Coronary artery (tissue), 2 donors: ENCODE results near the gene PHACTR1.

Experiments
- DNase-seq: peaks from one replicate; pipeline ENCODE4 v3.0.0-alpha.2; 2017; ENCODE audit warnings: low spot score
- H3K27ac ChIP-seq, 2 donors: fragments of 200-600 bp; sonication (generic); one replicate each; pipeline ENCODE4 v1.5.1; 2016 to 2019
- H3K4me3 ChIP-seq: fragments of 200-600 bp; sonication (generic); 2 replicates; pipeline ENCODE4 v1.5.1; 2016; ENCODE audit warnings: mild to moderate bottlenecking, moderate library complexity
- CTCF ChIP-seq: fragments of 200-600 bp; sonication (generic); IDR thresholded peaks from one replicate; pipeline ENCODE4 v1.5.1; 2019; ENCODE audit warnings: antibody characterized with exemption

The PHACTR1 gene

GRCh38 chr6:13006578-13007300 lies 290.2 kb downstream of the PHACTR1 start:
- no peak for DNase-seq
- no peak for TF ChIP-seq CTCF
- Histone ChIP-seq H3K4me3 (no peak overlapping the region), H3K27ac (no peak overlapping the region)

GRCh38 chr6:13007744-13008143 lies 291.2 kb downstream of the PHACTR1 start:
- no peak for DNase-seq
- H3K4me3 ChIP-seq: no peak overlapping the region
- TF ChIP-seq CTCF: no peak
- no peak overlapping the region for H3K27ac ChIP-seq

- no peak overlapping the region for H3K27ac ChIP-seq
- H3K4me3 ChIP-seq: no peak overlapping the region
Observed at GRCh38 chr6:13009031-13009430, 292.5 kb downstream of the PHACTR1 start.

GRCh38 chr6:13009461-13009860 lies 292.9 kb downstream of the PHACTR1 start:
- no peak for TF ChIP-seq CTCF
- Histone ChIP-seq H3K4me3 (no peak overlapping the region), H3K27ac (no peak overlapping the region)
- DNase-seq: no peak

More at GRCh38 chr6:13009031-13009430, 292.5 kb downstream of the PHACTR1 start:
- no peak for TF ChIP-seq CTCF
- DNase-seq: no peak

DNA sequence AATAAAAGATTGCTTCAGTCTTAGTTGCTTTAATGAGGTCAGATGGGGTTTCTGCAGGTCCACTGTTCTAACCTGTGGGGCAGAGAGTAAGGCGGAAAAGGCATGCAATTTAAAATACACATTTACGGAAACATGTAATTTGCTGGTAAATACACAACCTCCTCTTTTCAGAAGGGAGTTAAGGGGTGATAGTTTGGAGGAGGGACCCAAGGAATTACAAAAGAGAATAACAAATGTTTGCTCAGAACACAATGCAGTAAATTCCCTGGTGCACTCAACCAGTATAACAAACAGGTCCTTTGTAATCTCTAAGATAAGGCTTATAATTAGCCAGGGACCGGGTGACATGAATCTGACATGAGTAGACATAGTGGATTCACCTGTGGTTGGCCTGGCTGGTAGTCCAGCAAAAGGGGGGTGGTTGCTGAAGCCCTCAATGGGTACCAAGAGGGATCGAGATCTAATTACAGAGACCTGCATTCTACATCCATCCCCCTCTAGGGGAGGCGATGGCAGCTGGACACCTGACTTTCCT lies 295.1 kb downstream of the PHACTR1 start:
- Histone ChIP-seq H3K27ac (no peak overlapping the region), H3K4me3 (no peak overlapping the region)
- no peak for DNase-seq
- no peak for TF ChIP-seq CTCF

- DNase-seq: no peak
- Histone ChIP-seq H3K27ac (no peak overlapping the region), H3K4me3 (no peak overlapping the region)
- TF ChIP-seq CTCF: no peak
Observed at GRCh38 chr6:13012296-13012695, 295.7 kb downstream of the PHACTR1 start.

- TF ChIP-seq CTCF: no peak
- no peak overlapping the region for H3K27ac ChIP-seq
- DNase-seq: no peak
- peak overlapping the region; percentile 75 for H3K4me3 ChIP-seq
Observed at GRCh38 chr6:13012977-13013680, 296.6 kb downstream of the PHACTR1 start.
